DOHH2 (cell line): ENCODE measurements around the gene COL27A1.

ENCODE experiments used
- H3F3A ChIP-seq: fragments of 200-600 bp; sonication (generic), shearing (Covaris generic); 2 replicates; pipeline ENCODE4 v1.6.0; 2016; ENCODE audit warnings: antibody characterized with exemption, mild to moderate bottlenecking; ENCODE audit not compliant: control insufficient read depth, insufficient read depth
- H3K27ac ChIP-seq: fragments of 200-600 bp; sonication (generic); 2 replicates; pipeline ENCODE4 v1.5.1; 2014; ENCODE audit warnings: low read depth, mild to moderate bottlenecking, low read length, moderate library complexity
- H3K27me3 ChIP-seq: fragments of 200-600 bp; sonication (generic); 2 replicates; pipeline ENCODE4 v1.6.1; 2014; ENCODE audit warnings: mild to moderate bottlenecking, low read length, mixed read lengths; ENCODE audit not compliant: control insufficient read depth
- H3K36me3 ChIP-seq: fragments of 200-600 bp; sonication (generic); 2 replicates; pipeline ENCODE4 v1.6.1; 2014; ENCODE audit warnings: mild to moderate bottlenecking, low read length, moderate library complexity, mixed read lengths; ENCODE audit not compliant: control insufficient read depth
- H3K4me1 ChIP-seq: fragments of 200-600 bp; sonication (generic); 2 replicates; pipeline ENCODE4 v1.6.1; 2014; ENCODE audit warnings: mild to moderate bottlenecking, low read length, mixed read lengths; ENCODE audit not compliant: control insufficient read depth
- H3K4me2 ChIP-seq: fragments of 200-600 bp; sonication (generic); 2 replicates; pipeline ENCODE4 v1.6.0; 2014; ENCODE audit warnings: mild to moderate bottlenecking, low read length, moderate library complexity
- H3K4me3 ChIP-seq: fragments of 200-600 bp; sonication (generic); 2 replicates; pipeline ENCODE4 v1.5.1; 2014; ENCODE audit warnings: mild to moderate bottlenecking, low read length, mixed read lengths
- H3K79me2 ChIP-seq: fragments of 200-600 bp; sonication (generic); 2 replicates; pipeline ENCODE4 v1.6.1; 2014; ENCODE audit warnings: mild to moderate bottlenecking, low read length, mixed read lengths; ENCODE audit not compliant: control insufficient read depth
- H3K9me2 ChIP-seq: fragments of 200-600 bp; sonication (generic); replicated peaks from 2 replicates; pipeline ENCODE4 v1.6.1; 2014; ENCODE audit warnings: mild to moderate bottlenecking, low read length, mixed read lengths; ENCODE audit not compliant: control insufficient read depth
- H3K9me3 ChIP-seq: fragments of 200-600 bp; sonication (generic); 2 replicates; pipeline ENCODE4 v1.6.1; 2014; ENCODE audit warnings: antibody characterized with exemption, low read length, mixed read lengths; ENCODE audit not compliant: control insufficient read depth, insufficient read depth
- H4K20me1 ChIP-seq: fragments of 200-600 bp; sonication (generic); 2 replicates; pipeline ENCODE4 v1.6.0; 2014; ENCODE audit warnings: low read depth, mild to moderate bottlenecking, antibody characterized with exemption, low read length, moderate library complexity; ENCODE audit not compliant: control insufficient read depth, insufficient read depth
- EZH2phosphoT487 ChIP-seq: fragments of 200-600 bp; sonication (generic); IDR thresholded peaks from 2 replicates; pipeline ENCODE4 v1.6.1; 2017; ENCODE audit warnings: borderline replicate concordance, mild to moderate bottlenecking, antibody characterized with exemption, low read length, moderate library complexity, mixed read lengths
- TF ChIP-seq, protein P1 (sequence below): fragments of 200-600 bp; sonication (generic); IDR thresholded peaks from one replicate; pipeline ENCODE4 v1.5.1; 2014; ENCODE audit warnings: antibody characterized with exemption, mild to moderate bottlenecking, low read depth, low read length; ENCODE audit not compliant: poor library complexity, severe bottlenecking

COL27A1 gene

DNA sequence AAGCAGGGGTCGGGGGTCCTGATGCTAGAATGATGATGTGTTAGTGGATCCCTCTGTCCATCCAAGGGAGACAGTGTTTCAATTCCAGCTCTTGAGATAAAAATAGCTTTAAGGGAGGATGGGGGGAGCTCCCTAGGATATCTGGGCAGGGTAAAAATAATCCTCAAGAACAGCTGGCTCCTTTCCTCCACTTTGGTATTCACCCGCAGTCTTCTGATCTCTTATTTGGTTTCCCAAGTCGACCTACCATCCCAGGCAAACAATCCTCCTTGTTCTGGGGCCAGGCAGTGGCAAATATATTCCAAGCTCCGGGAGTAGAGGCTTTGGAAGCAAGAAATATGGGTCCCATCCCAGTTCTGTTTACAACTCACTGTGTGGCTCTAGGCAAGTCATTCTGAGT lies 14.5 kb upstream of the COL27A1 start:
- Histone ChIP-seq H3K36me3 (no peaks in the 10 kb centered on the region), H3K4me2 (no peak overlapping the region), H3K4me1 (no peaks in the 10 kb centered on the region), H3K4me3 (no peak overlapping the region), H3F3A (no peaks in the 10 kb centered on the region), H3K27ac (no peak overlapping the region), H3K27me3 (peaks cover 19% of the 10 kb centered on the region), H3K79me2 (no peaks in the 10 kb centered on the region), H3K9me3 (no peaks in the 10 kb centered on the region), H4K20me1 (no peaks in the 10 kb centered on the region), H3K9me2 (no peaks in the 10 kb centered on the region)
- TF ChIP-seq EZH2phosphoT487 = no peak
- TF ChIP-seq, protein P1, sequence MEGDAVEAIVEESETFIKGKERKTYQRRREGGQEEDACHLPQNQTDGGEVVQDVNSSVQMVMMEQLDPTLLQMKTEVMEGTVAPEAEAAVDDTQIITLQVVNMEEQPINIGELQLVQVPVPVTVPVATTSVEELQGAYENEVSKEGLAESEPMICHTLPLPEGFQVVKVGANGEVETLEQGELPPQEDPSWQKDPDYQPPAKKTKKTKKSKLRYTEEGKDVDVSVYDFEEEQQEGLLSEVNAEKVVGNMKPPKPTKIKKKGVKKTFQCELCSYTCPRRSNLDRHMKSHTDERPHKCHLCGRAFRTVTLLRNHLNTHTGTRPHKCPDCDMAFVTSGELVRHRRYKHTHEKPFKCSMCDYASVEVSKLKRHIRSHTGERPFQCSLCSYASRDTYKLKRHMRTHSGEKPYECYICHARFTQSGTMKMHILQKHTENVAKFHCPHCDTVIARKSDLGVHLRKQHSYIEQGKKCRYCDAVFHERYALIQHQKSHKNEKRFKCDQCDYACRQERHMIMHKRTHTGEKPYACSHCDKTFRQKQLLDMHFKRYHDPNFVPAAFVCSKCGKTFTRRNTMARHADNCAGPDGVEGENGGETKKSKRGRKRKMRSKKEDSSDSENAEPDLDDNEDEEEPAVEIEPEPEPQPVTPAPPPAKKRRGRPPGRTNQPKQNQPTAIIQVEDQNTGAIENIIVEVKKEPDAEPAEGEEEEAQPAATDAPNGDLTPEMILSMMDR = no peak

DNA sequence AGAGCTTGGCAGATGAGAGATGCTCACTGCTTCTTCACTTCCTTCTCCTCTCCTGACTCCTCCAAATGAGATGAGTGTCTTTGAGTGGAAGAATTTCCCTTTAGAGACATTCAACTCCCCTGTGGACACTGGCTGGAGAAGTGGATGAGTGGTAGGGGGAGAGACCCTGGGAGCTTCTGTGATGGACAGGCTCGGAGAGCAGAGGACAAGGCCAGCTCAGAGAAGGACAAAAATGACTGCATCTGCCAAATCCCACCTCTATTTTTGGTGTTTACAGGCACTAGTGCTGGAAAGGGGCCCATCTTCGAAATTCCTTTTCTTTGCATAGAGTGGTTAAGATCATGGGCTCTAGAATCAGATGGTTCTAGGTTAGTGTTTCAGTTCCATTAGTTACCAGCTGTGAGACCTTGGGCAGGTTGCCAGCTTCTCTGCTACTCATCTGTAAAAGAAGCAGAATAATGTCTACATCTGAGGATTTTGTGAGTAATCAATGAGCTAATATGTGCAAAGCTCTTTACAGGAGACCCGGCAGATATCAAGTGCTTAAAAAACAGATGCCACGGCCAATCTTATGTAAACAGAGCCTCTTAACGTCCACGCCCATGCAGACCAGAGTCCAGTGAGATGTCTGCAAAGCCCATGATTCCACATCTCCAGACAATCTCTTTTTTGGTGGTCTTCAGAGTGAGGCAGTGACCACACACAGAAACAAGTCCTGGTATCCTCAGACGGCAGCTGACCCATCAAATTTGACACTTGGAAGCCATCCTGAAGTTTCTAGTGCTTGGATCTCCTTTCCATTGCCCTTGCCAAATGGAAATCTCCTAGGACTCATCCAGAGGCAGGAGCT lies 13.6 kb upstream of the COL27A1 start:
- no peaks in the 10 kb centered on the region for H3K4me1 ChIP-seq
- TF ChIP-seq EZH2phosphoT487 = no peak
- TF ChIP-seq, protein P1 = no peak

DNA sequence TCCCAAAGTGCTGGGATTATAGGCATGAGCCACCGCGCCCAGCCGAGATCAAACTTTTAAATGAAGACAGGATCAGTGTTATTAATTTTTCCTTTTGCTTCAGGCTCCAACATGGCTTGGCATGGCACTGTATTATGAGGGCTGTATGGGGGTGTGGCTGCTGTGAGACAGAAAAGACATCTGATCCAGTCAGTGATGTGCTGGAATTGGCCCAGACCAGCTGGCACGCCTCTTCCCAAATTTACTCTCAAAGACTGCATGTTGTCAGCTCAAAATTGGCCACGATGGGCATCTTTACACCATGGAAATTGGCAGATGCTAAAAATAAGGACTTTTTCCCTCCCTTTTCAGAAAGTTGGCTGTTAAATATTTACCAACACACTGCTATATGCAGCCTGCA lies 12.1 kb upstream of the COL27A1 start:
- Histone ChIP-seq H3K4me2 (no peak overlapping the region), H3K4me1 (no peaks in the 10 kb centered on the region), H4K20me1 (no peaks in the 10 kb centered on the region), H3K36me3 (no peaks in the 10 kb centered on the region), H3F3A (no peaks in the 10 kb centered on the region), H3K9me2 (no peaks in the 10 kb centered on the region), H3K27ac (no peak overlapping the region), H3K27me3 (peaks cover 19% of the 10 kb centered on the region), H3K9me3 (no peaks in the 10 kb centered on the region), H3K79me2 (no peaks in the 10 kb centered on the region), H3K4me3 (no peak overlapping the region)
- TF ChIP-seq, protein P1 = no peak
- no peak for TF ChIP-seq EZH2phosphoT487

More for the DNA sequence above, 13.6 kb upstream of the COL27A1 start:
- H3K79me2 ChIP-seq = no peaks in the 10 kb centered on the region
- no peaks in the 10 kb centered on the region for H3K9me2 ChIP-seq
- no peaks in the 10 kb centered on the region for H4K20me1 ChIP-seq
- H3K27me3 ChIP-seq = peaks cover 19% of the 10 kb centered on the region
- H3F3A ChIP-seq = no peaks in the 10 kb centered on the region
- H3K9me3 ChIP-seq = no peaks in the 10 kb centered on the region
- no peak overlapping the region for H3K27ac ChIP-seq
- no peak overlapping the region for H3K4me2 ChIP-seq
- H3K36me3 ChIP-seq = no peaks in the 10 kb centered on the region
- H3K4me3 ChIP-seq = no peak overlapping the region
